Common myeloid progenitor, CD34-positive (primary cell): ENCODE measurements around the gene RAVER1.
A peak's percentile ranks its signal among the peaks of the same experiment; 100 is the strongest.

Source experiments
- CTCF ChIA-PET: fragments of 350-600 bp; sonication (Branson Sonifier 250); formaldehyde crosslinking; loops from one replicate; lab custom pipeline; 2021; ENCODE audit warnings: antibody characterized with exemption; lab: Charles Lee
- POLR2A ChIA-PET: fragments of 350-600 bp; sonication (Branson Sonifier 250); formaldehyde crosslinking; loops from one replicate; lab custom pipeline; 2021; ENCODE audit warnings: antibody characterized with exemption; lab: Charles Lee
- DNase-seq, 3 donors: peaks; one replicate each; pipeline versions ENCODE4 v3.0.0 to v3.0.0-alpha.2; 2013
- H3K27ac ChIP-seq, 2 experiments: 1 replicate in 1 of 2; 2 replicates in 1 of 2; pipeline ENCODE4 v1.7.0; 2013; ENCODE audit warnings: inconsistent platforms in 2 of 2, low read length in 2 of 2, mild to moderate bottlenecking in 2 of 2, low read depth in 1 of 2, moderate library complexity in 1 of 2; ENCODE audit not compliant: severe bottlenecking in 2 of 2, insufficient read depth in 1 of 2, poor library complexity in 1 of 2
- H3K27me3 ChIP-seq, 5 experiments: replicated peaks in 2 of 5; 1 replicate in 3 of 5; 2 replicates in 2 of 5; pipeline versions ENCODE4 v1.6.1 to v1.7.0; 2013; ENCODE audit warnings: low read length in 4 of 5, mild to moderate bottlenecking in 2 of 5, moderate library complexity in 2 of 5, inconsistent platforms in 1 of 5; ENCODE audit not compliant: insufficient read depth in 5 of 5, control insufficient read depth in 4 of 5
- H3K36me3 ChIP-seq, 4 experiments: 1 replicate in 2 of 4; 2 replicates in 2 of 4; pipeline versions ENCODE4 v1.6.1 to v1.7.0; 2013; ENCODE audit warnings: low read length in 3 of 4, control low read depth in 1 of 4, mild to moderate bottlenecking in 1 of 4; ENCODE audit not compliant: control insufficient read depth in 4 of 4, insufficient read depth in 4 of 4
- H3K4me1 ChIP-seq, 4 experiments: 1 replicate in 3 of 4; 2 replicates in 1 of 4; pipeline versions ENCODE4 v1.6.1 to v1.7.1; 2013; ENCODE audit warnings: low read length in 3 of 4, mild to moderate bottlenecking in 3 of 4, control low read depth in 1 of 4, inconsistent platforms in 1 of 4, moderate library complexity in 1 of 4; ENCODE audit not compliant: control insufficient read depth in 4 of 4, insufficient read depth in 4 of 4; ENCODE audit errors: control extremely low read depth in 1 of 4
- H3K4me3 ChIP-seq, 7 experiments: 1 replicate in 4 of 7; 2 replicates in 3 of 7; pipeline versions ENCODE4 v1.5.1 to v1.7.0; 2013; ENCODE audit warnings: mild to moderate bottlenecking in 7 of 7, low read length in 6 of 7, moderate library complexity in 6 of 7, inconsistent platforms in 2 of 7, low read depth in 2 of 7, control low read depth in 1 of 7; ENCODE audit not compliant: insufficient read depth in 4 of 7, control insufficient read depth in 1 of 7; ENCODE audit errors: extremely low read depth in 1 of 7
- H3K9me3 ChIP-seq, 5 experiments: 1 replicate in 4 of 5; 2 replicates in 1 of 5; pipeline versions ENCODE4 v1.6.1 to v1.7.1; 2013; ENCODE audit warnings: low read length in 4 of 5, mild to moderate bottlenecking in 2 of 5, inconsistent platforms in 1 of 5, low read depth in 1 of 5, moderate library complexity in 1 of 5; ENCODE audit not compliant: control insufficient read depth in 4 of 5, insufficient read depth in 2 of 5; ENCODE audit errors: control extremely low read depth in 1 of 5
- WGBS: methylation state at CpG from one replicate; pipeline ENCODE4 v1.1.5; 2013; ENCODE audit not compliant: insufficient coverage; 5-methylcytosine and 5-hydroxymethylcytosine counted together

RAVER1 gene

GRCh38 chr19:10335352-10335985 is 2.1 kb upstream of the RAVER1 start:
- Histone ChIP-seq H3K27me3 (no peaks in the 10 kb centered on the region), H3K4me1 (peaks cover 7 to 51% (median 44%) of the 10 kb centered on the region in 4 experiments), H3K4me3 (no peak overlapping the region), H3K27ac (no peak overlapping the region), H3K36me3 (peaks cover under 1 to 33% (median 19%) of the 10 kb centered on the region in 4 experiments), H3K9me3 (no peaks in the 10 kb centered on the region)
- WGBS: 95% methylated on average over 19 of the region's 26 CpGs
- DNase-seq: no peak
- ChIA-PET CTCF (interaction anchor here (0.6 to 1.1 kb wide), 3 partner anchors 9 to 83 kb away, joined by 3 read pairs; no protein-coding TSS in a partner anchor), POLR2A (no interaction called here)

- ChIA-PET POLR2A (no interaction called here), CTCF (interaction anchor here (0.6 to 1.9 kb wide), 10 partner anchors 9 to 173 kb away, joined by 3 to 7 read pairs (median 4); partner anchors contain the start of gene ICAM4)
- Histone ChIP-seq H3K4me3 (no peak overlapping the region), H3K9me3 (no peaks in the 10 kb centered on the region), H3K4me1 (peaks cover 4 to 46% (median 39%) of the 10 kb centered on the region in 4 experiments), H3K36me3 (peaks cover 2 to 39% (median 25%) of the 10 kb centered on the region in 4 experiments), H3K27me3 (no peaks in the 10 kb centered on the region), H3K27ac (peak overlapping the region in 1 of 2 experiments; percentile 93)
- peak; percentile 50 to 67 (median 63) for DNase-seq
- 88% methylated on average over 57 of the region's 59 CpGs for WGBS
These were observed 1.4 kb upstream of the RAVER1 start for GRCh38 chr19:10334588-10335351.

GRCh38 chr19:10333758-10334587 is 644 bp upstream of the RAVER1 start:
- Histone ChIP-seq H3K9me3 (no peaks in the 10 kb centered on the region), H3K4me3 (peak overlapping the region in 6 of 7 experiments; percentile 43 to 95 (median 88)), H3K27me3 (no peaks in the 10 kb centered on the region), H3K27ac (peak overlapping the region in 1 of 2 experiments; percentile 93), H3K36me3 (peaks cover 6 to 47% (median 33%) of the 10 kb centered on the region in 4 experiments), H3K4me1 (peaks cover 3 to 38% (median 32%) of the 10 kb centered on the region in 4 experiments)
- POLR2A ChIA-PET: interaction anchor here (0.9 to 1.0 kb wide), 4 partner anchors 12 to 46 kb away, joined by 3 to 4 read pairs (median 4); partner anchors contain the start of genes ICAM5 and TYK2
- DNase-seq: no peak
- CTCF ChIA-PET: interaction anchor here (0.6 to 1.9 kb wide), 9 partner anchors 10 to 172 kb away, joined by 3 to 7 read pairs (median 4); partner anchors contain the start of gene ICAM4
- 79% methylated on average over 34 of the region's 44 CpGs for WGBS

GRCh38 chr19:10332158-10332964 is 968 bp downstream of the RAVER1 start:
- Histone ChIP-seq H3K27me3 (no peaks in the 10 kb centered on the region), H3K4me3 (peak overlapping the region; percentile 78 to 95 (median 85)), H3K9me3 (no peaks in the 10 kb centered on the region), H3K27ac (peak overlapping the region; percentile 82 to 93), H3K36me3 (peaks cover 15 to 63% (median 49%) of the 10 kb centered on the region in 4 experiments), H3K4me1 (peaks cover 0 to 31% (median 24%) of the 10 kb centered on the region in 4 experiments)
- POLR2A ChIA-PET: no interaction called here
- CTCF ChIA-PET: interaction anchor here (1.1 to 1.8 kb wide), 2 partner anchors 41 to 72 kb away, joined by 3 to 5 read pairs; no protein-coding TSS in a partner anchor
- DNase-seq: no peak
- 63% methylated on average over 12 of the region's 18 CpGs for WGBS

GRCh38 chr19:10329555-10329954 is 3.8 kb downstream of the RAVER1 start:
- no peaks in the 10 kb centered on the region for H3K27me3 ChIP-seq
- CTCF ChIA-PET: interaction anchor here (2.4 kb wide), 1 partner anchor 30 kb away, joined by 6 read pairs; no protein-coding TSS in a partner anchor
- WGBS: 96% methylated on average over 12 of the region's 13 CpGs
- no peaks in the 10 kb centered on the region for H3K9me3 ChIP-seq
- DNase-seq: no peak
- no peak overlapping the region for H3K4me3 ChIP-seq
- H3K36me3 ChIP-seq: peaks cover 18 to 66% (median 51%) of the 10 kb centered on the region in 4 experiments
- POLR2A ChIA-PET: interaction anchor here (1.5 kb wide), 1 partner anchor 60 kb away, joined by 5 read pairs; no protein-coding TSS in a partner anchor
- no peak overlapping the region for H3K27ac ChIP-seq
- peaks cover 0 to 24% (median 20%) of the 10 kb centered on the region in 4 experiments for H3K4me1 ChIP-seq
